Neural progenitor cell (in vitro differentiated cells): ENCODE data around the gene POC1A. TPM values are rescaled to one million over a fixed set of nuclear protein-coding genes. Genes with fewer than 3 reads are reported as not detected.

Source experiments
- DNase-seq: peaks from one replicate; pipeline ENCODE4 v3.0.0-alpha.2; 2016; ENCODE audit warnings: low spot score
- H2AFZ ChIP-seq: fragments of 200-600 bp; sonication (generic); replicated peaks from 2 replicates; pipeline ENCODE4 v1.6.1; 2016; ENCODE audit warnings: antibody characterized with exemption
- H3F3A ChIP-seq: fragments of 200-600 bp; sonication (generic); 2 replicates; pipeline ENCODE4 v1.6.1; 2016; ENCODE audit warnings: antibody characterized with exemption, low read depth
- H3K27ac ChIP-seq: fragments of 200-600 bp; sonication (generic); 2 replicates; pipeline ENCODE4 v1.5.1; 2016; ENCODE audit warnings: mild to moderate bottlenecking
- H3K27me3 ChIP-seq: fragments of 200-600 bp; sonication (generic); 2 replicates; pipeline ENCODE4 v1.6.1; 2016; ENCODE audit warnings: mild to moderate bottlenecking, moderate library complexity
- H3K36me3 ChIP-seq: fragments of 200-600 bp; sonication (generic); 2 replicates; pipeline ENCODE4 v1.5.1; 2016
- H3K4me1 ChIP-seq: fragments of 200-600 bp; sonication (generic); 2 replicates; pipeline ENCODE4 v1.6.1; 2016; ENCODE audit warnings: mixed run types
- H3K4me2 ChIP-seq: fragments of 200-600 bp; sonication (generic); 2 replicates; pipeline ENCODE4 v1.6.1; 2016
- H3K4me3 ChIP-seq: fragments of 200-600 bp; sonication (generic); 2 replicates; pipeline ENCODE4 v1.5.1; 2016
- H3K79me2 ChIP-seq: fragments of 200-600 bp; sonication (generic); 2 replicates; pipeline ENCODE4 v1.6.1; 2016; ENCODE audit warnings: low read depth
- H3K9ac ChIP-seq: fragments of 200-600 bp; sonication (generic); 2 replicates; pipeline ENCODE4 v1.6.1; 2016
- H3K9me3 ChIP-seq: fragments of 200-600 bp; sonication (generic); 2 replicates; pipeline ENCODE4 v1.5.1; 2016; ENCODE audit warnings: low read depth
- H4K20me1 ChIP-seq: fragments of 200-600 bp; sonication (generic); 2 replicates; pipeline ENCODE4 v1.6.1; 2016; ENCODE audit warnings: low read depth
- H3K27ac Mint-ChIP-seq: 3 replicates; pipeline ENCODE4 v1.8.0; 2021; ENCODE audit warnings: mixed read lengths
- H3K27me3 Mint-ChIP-seq: 2 replicates; pipeline ENCODE4 v1.8.0; 2022; ENCODE audit warnings: low read depth, mild to moderate bottlenecking, inconsistent platforms, moderate library complexity, mixed read lengths; ENCODE audit not compliant: insufficient read depth
- H3K36me3 Mint-ChIP-seq: 3 replicates; pipeline ENCODE4 v1.8.0; 2021; ENCODE audit warnings: mixed read lengths
- H3K4me1 Mint-ChIP-seq: 3 replicates; pipeline ENCODE4 v1.8.0; 2021; ENCODE audit warnings: mixed read lengths
- H3K4me3 Mint-ChIP-seq: 3 replicates; pipeline ENCODE4 v1.8.0; 2021; ENCODE audit warnings: mild to moderate bottlenecking, moderate library complexity, mixed read lengths
- H3K9me3 Mint-ChIP-seq: 3 replicates; pipeline ENCODE4 v1.8.0; 2020; ENCODE audit warnings: mixed read lengths
- CTCF ChIP-seq: fragments of 200-600 bp; sonication (generic); IDR thresholded peaks from 2 replicates; pipeline ENCODE4 v1.5.1; 2017; ENCODE audit warnings: antibody characterized with exemption, mild to moderate bottlenecking
- EZH2 ChIP-seq: fragments of 200-600 bp; sonication (generic); IDR thresholded peaks from 2 replicates; pipeline ENCODE4 v1.6.1; 2017; ENCODE audit warnings: antibody characterized with exemption, mild to moderate bottlenecking, moderate library complexity
- EZH2phosphoT487 ChIP-seq: fragments of 200-600 bp; sonication (generic); IDR thresholded peaks from 2 replicates; pipeline ENCODE4 v1.6.1; 2017; ENCODE audit warnings: antibody characterized with exemption
- total RNA-seq: library from RNA; depleted of rRNA; stranded (reverse); fragments of >200 nt; gene quantifications from 2 replicates; pipeline ENCODE4 v1.2.3, GENCODE V29; 2015; ENCODE audit warnings: low replicate concordance

The POC1A gene
- total RNA-seq, 1 donor from 2014 or later: 10.3 TPM

- H3K9me3 ChIP-seq: no peaks in the 10 kb centered on the region
- Mint-ChIP-seq H3K27me3 (peaks cover 3% of the 10 kb centered on the region), H3K9me3 (no peaks in the 10 kb centered on the region), H3K36me3 (no peaks in the 10 kb centered on the region), H3K4me1 (peaks cover 10% of the 10 kb centered on the region), H3K27ac (peak overlapping the region; percentile 69), H3K4me3 (peak overlapping the region; percentile 35)
- no peaks in the 10 kb centered on the region for H3K27me3 ChIP-seq
- H2AFZ ChIP-seq: peak overlapping the region; percentile 93
- H3K79me2 ChIP-seq: no peaks in the 10 kb centered on the region
- H3K27ac ChIP-seq: no peak overlapping the region
- no peaks in the 10 kb centered on the region for H3K36me3 ChIP-seq
- H3K4me1 ChIP-seq: peaks cover 4% of the 10 kb centered on the region
- no peak for DNase-seq
- H4K20me1 ChIP-seq: no peaks in the 10 kb centered on the region
- H3F3A ChIP-seq: no peaks in the 10 kb centered on the region
- H3K4me3 ChIP-seq: no peak overlapping the region
- no peak overlapping the region for H3K9ac ChIP-seq
- H3K4me2 ChIP-seq: no peak overlapping the region
- TF ChIP-seq EZH2: no peak
- no peak for TF ChIP-seq EZH2phosphoT487
- TF ChIP-seq CTCF: no peak
Measured at GRCh38 chr3:52190294-52191074, 36.3 kb upstream of the POC1A start.

GRCh38 chr3:52188556-52188955 is 34.3 kb upstream of the POC1A start:
- Mint-ChIP-seq H3K4me1 (peaks cover 19% of the 10 kb centered on the region), H3K27ac (no peak overlapping the region), H3K36me3 (no peaks in the 10 kb centered on the region), H3K27me3 (peaks cover 3% of the 10 kb centered on the region), H3K4me3 (no peak overlapping the region), H3K9me3 (peaks cover 2% of the 10 kb centered on the region)
- DNase-seq: no peak
- H3K36me3 ChIP-seq: no peaks in the 10 kb centered on the region
- H3K9me3 ChIP-seq: no peaks in the 10 kb centered on the region
- TF ChIP-seq CTCF (no peak), EZH2 (no peak), EZH2phosphoT487 (no peak)
- H3K27me3 ChIP-seq: no peaks in the 10 kb centered on the region
- H3K4me1 ChIP-seq: peaks cover 4% of the 10 kb centered on the region
- H3F3A ChIP-seq: no peaks in the 10 kb centered on the region
- H3K79me2 ChIP-seq: no peaks in the 10 kb centered on the region
- no peak overlapping the region for H3K27ac ChIP-seq
- H3K4me2 ChIP-seq: no peak overlapping the region
- no peak overlapping the region for H2AFZ ChIP-seq
- H4K20me1 ChIP-seq: no peaks in the 10 kb centered on the region
- H3K4me3 ChIP-seq: no peak overlapping the region
- no peak overlapping the region for H3K9ac ChIP-seq

- no peak overlapping the region for H3K27ac ChIP-seq
- Mint-ChIP-seq H3K27ac (peak overlapping the region; percentile 50), H3K9me3 (peaks cover 2% of the 10 kb centered on the region), H3K36me3 (no peaks in the 10 kb centered on the region), H3K27me3 (peaks cover 3% of the 10 kb centered on the region), H3K4me1 (peaks cover 20% of the 10 kb centered on the region), H3K4me3 (no peak overlapping the region)
- H3K79me2 ChIP-seq: no peaks in the 10 kb centered on the region
- no peak overlapping the region for H2AFZ ChIP-seq
- H3K9me3 ChIP-seq: no peaks in the 10 kb centered on the region
- H4K20me1 ChIP-seq: no peaks in the 10 kb centered on the region
- H3K4me1 ChIP-seq: peaks cover 4% of the 10 kb centered on the region
- no peaks in the 10 kb centered on the region for H3K27me3 ChIP-seq
- H3K4me2 ChIP-seq: no peak overlapping the region
- no peak for DNase-seq
- H3K4me3 ChIP-seq: no peak overlapping the region
- no peaks in the 10 kb centered on the region for H3K36me3 ChIP-seq
- no peak overlapping the region for H3K9ac ChIP-seq
- TF ChIP-seq EZH2 (no peak), EZH2phosphoT487 (no peak), CTCF (no peak)
- H3F3A ChIP-seq: no peaks in the 10 kb centered on the region
Measured at GRCh38 chr3:52186729-52187128, 32.5 kb upstream of the POC1A start.
